ENCODE data around the gene RLF. TPM values are rescaled to one million over a fixed set of nuclear protein-coding genes. Genes with fewer than 3 reads are reported as not detected.

Gene RLF
- total RNA-seq, 4 donors from 2014 or later: 12.3 to 15.9 (median 15.0) TPM

DNA sequence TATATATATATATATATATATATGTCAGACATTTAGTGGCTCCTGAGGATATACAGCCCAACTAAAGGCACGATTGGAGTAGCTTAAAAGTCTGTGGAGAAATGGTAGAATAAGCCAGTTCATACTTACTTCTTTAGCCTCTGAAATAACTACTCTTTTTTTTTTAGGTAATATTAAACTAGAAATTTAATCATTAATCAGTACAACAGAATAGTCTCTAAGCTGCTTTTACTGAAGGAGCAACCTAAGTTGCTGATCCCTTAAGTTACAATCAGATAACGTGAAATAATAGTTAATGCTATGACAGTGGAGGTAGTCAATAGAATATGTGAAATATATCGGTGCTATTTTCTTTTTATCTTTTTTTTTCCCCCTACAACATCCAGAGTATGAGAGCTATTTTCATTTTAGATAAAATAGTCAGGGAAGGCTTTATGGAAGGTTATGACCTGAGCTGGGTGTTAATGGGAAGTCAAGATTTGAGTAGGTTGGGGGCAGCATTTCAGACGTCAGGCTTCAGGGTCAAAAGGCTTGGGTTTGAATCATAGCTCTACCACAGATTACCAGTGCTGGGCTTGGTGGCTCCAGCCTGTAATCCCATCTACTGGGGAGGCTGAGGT, 112.5 kb downstream of the RLF start:
- peak overlapping the region in 2 of 4 donors; percentile 15 to 29 for H3K27ac ChIP-seq
- TF ChIP-seq, protein P1, sequence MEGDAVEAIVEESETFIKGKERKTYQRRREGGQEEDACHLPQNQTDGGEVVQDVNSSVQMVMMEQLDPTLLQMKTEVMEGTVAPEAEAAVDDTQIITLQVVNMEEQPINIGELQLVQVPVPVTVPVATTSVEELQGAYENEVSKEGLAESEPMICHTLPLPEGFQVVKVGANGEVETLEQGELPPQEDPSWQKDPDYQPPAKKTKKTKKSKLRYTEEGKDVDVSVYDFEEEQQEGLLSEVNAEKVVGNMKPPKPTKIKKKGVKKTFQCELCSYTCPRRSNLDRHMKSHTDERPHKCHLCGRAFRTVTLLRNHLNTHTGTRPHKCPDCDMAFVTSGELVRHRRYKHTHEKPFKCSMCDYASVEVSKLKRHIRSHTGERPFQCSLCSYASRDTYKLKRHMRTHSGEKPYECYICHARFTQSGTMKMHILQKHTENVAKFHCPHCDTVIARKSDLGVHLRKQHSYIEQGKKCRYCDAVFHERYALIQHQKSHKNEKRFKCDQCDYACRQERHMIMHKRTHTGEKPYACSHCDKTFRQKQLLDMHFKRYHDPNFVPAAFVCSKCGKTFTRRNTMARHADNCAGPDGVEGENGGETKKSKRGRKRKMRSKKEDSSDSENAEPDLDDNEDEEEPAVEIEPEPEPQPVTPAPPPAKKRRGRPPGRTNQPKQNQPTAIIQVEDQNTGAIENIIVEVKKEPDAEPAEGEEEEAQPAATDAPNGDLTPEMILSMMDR (IDR thresholded peaks at IDR 0.05 in 4 of 5, conservative IDR thresholded peaks at IDR 0.05 in 1 of 5): no peak
- TF ChIP-seq POLR2A (IDR thresholded peaks at IDR 0.05): no peak
- no peak for ATAC-seq
- H3K27me3 ChIP-seq: no peaks in the 10 kb centered on the region
- DNase-seq: no peak
- H3K36me3 ChIP-seq: peaks cover 0 to 58% of the 10 kb centered on the region in 2 donors
- in situ Hi-C loops (cut with MboI; ENCODE audit: low sequenced_read_pairs in 4 of 4): no loop called here
- H3K4me1 ChIP-seq: peaks cover 0 to 11% of the 10 kb centered on the region in 2 donors
- no peak overlapping the region for H3K4me3 ChIP-seq
- intact Hi-C loops (cut with DNase I; ENCODE audit: low total_unique reads): no loop called here
- no peaks in the 10 kb centered on the region for H3K9me3 ChIP-seq

DNA sequence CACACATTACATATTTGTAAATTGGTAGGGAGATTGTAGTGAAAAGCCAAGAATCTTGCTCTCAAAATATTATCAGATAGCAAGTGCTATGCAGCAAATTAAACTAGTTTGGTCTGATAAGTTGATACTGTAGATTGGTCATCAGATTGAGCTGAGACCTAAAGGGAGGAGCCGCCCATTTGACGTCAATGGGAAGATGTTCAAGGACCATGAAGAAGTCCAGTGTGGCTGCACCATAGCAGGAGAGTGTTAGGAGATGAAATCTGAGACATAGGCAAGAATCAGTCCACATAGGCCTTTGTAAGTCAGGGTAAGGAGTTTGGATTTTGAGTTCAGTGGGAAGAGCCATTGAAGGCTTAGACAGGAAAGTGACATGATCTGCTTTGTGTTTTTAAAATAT, 113.1 kb downstream of the RLF start:
- Histone ChIP-seq H3K36me3 (peaks cover 0 to 54% of the 10 kb centered on the region in 2 donors), H3K9me3 (no peaks in the 10 kb centered on the region), H3K27me3 (no peaks in the 10 kb centered on the region), H3K4me3 (no peak overlapping the region), H3K27ac (peak overlapping the region in 2 of 4 donors; percentile 29), H3K4me1 (peaks cover 0 to 11% of the 10 kb centered on the region in 2 donors)
- no peak for TF ChIP-seq POLR2A (IDR thresholded peaks at IDR 0.05)
- intact Hi-C loops (cut with DNase I; ENCODE audit: low total_unique reads): no loop called here
- DNase-seq (no peak), ATAC-seq (no peak)
- in situ Hi-C loops (cut with MboI; ENCODE audit: low sequenced_read_pairs in 4 of 4): no loop called here

DNA sequence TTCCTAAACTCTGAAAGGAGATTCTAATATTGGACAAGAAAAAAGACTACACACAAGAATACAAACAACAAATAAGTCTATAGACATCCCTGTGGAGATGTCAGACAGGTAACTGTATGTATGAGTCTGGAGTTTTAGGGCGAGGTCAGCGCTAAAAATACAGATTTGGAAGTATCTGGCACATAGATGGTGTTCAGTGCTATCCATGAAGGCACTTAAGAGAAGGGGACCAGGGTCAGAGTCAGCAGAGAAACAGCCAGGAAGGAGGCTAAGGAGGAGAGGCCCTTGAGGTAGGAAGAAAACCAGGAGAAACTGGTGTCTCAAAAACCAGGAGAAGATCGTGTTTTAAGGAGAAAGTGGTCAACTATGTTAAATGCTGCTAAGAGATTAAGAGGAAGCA, 114.9 kb downstream of the RLF start:
- H3K27ac ChIP-seq: peak overlapping the region; percentile 36 to 75 (median 66)
- TF ChIP-seq POLR2A (IDR thresholded peaks at IDR 0.05): no peak
- TF ChIP-seq, protein P1 (IDR thresholded peaks at IDR 0.05 in 4 of 5, conservative IDR thresholded peaks at IDR 0.05 in 1 of 5): no peak
- in situ Hi-C loops (cut with MboI; ENCODE audit: low sequenced_read_pairs in 4 of 4): no loop called here

DNA sequence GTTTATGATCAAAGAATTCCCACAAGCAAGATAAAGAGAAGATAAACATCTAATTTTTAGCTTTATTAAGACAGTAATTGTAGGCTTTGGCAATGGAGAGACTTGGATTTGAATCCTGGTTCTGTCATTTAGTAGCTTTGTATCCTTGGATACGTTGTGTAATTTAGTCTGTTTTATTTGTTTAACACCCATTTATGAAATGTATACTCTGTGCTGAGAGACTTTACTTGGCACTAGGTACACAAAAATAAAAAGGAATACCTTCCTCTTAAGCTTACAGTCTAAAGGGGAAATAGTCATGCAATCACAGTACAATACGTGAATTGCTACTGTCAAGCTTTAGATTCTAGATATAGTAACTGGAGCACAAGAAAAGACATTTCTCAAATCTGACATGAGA, 120.7 kb downstream of the RLF start:
- TF ChIP-seq POLR2A (IDR thresholded peaks at IDR 0.05): no peak
- Histone ChIP-seq H3K4me3 (no peak overlapping the region), H3K9me3 (no peaks in the 10 kb centered on the region), H3K36me3 (peaks cover 0 to 28% of the 10 kb centered on the region in 2 donors), H3K4me1 (peaks cover 0 to 8% of the 10 kb centered on the region in 2 donors), H3K27me3 (no peaks in the 10 kb centered on the region), H3K27ac (peak overlapping the region in 1 of 4 donors; percentile 8)
- DNase-seq (no peak), ATAC-seq (no peak)
- intact Hi-C loops (cut with DNase I; ENCODE audit: low total_unique reads): no loop called here
- in situ Hi-C loops (cut with MboI; ENCODE audit: low sequenced_read_pairs in 4 of 4): no loop called here

More for the DNA sequence above, 114.9 kb downstream of the RLF start:
- Histone ChIP-seq H3K4me1 (peaks cover 0 to 14% of the 10 kb centered on the region in 2 donors), H3K36me3 (peaks cover 0 to 47% of the 10 kb centered on the region in 2 donors), H3K27me3 (no peaks in the 10 kb centered on the region), H3K4me3 (no peak overlapping the region), H3K9me3 (no peaks in the 10 kb centered on the region)
- no peak for ATAC-seq
- intact Hi-C loops (cut with DNase I; ENCODE audit: low total_unique reads): no loop called here
- no peak for DNase-seq

Other genes with a start within 250 kb of the RLF start
- 1 to 10 TPM in 2 of 4 donors, not detected in 2; 1.0 to 2.1 TPM for gene MFSD2A, start 206.2 kb upstream of the RLF start, total RNA-seq
- 10 to 100 TPM; 35.5 to 67.0 (median 48.7) TPM for gene CAP1, start 120.7 kb upstream of the RLF start, total RNA-seq
- gene PPT1, start 64.1 kb upstream of the RLF start, total RNA-seq: 10 to 100 TPM in 2 of 4 donors, 1 to 10 TPM in 2; 8.5 to 23.2 (median 13.4) TPM
- not detected for gene TMCO2, start 86.5 kb downstream of the RLF start, total RNA-seq
- 10 to 100 TPM; 19.9 to 31.9 (median 24.0) TPM for gene ZMPSTE24, start 96.8 kb downstream of the RLF start, total RNA-seq
- 1 to 10 TPM in 1 of 4 donors, under 1 TPM in 1, not detected in 2; 0.07 to 8.9 TPM for gene COL9A2, start 155.9 kb downstream of the RLF start, total RNA-seq
- gene SMAP2, start 212.3 kb downstream of the RLF start, total RNA-seq: 100 to 1,000 TPM in 1 of 4 donors, 10 to 100 TPM in 3; 14.9 to 121 (median 47.5) TPM